Keratinocyte (primary cell): ENCODE results near the gene CCDC38. TPM values are rescaled to one million over a fixed set of nuclear protein-coding genes. Genes with fewer than 3 reads are reported as not detected.

ENCODE experiments used
- DNase-seq: peaks from one replicate; pipeline ENCODE4 v3.0.0-alpha.2; 2011; ENCODE audit warnings: low read depth, missing footprints, low spot score
- FAIRE-seq: peaks from 2 replicates; lab custom pipeline; 2011; peaks lifted over from hg19 to GRCh38; lab: Jason Lieb, UNC
- H2AFZ ChIP-seq: 2 replicates; pipeline ENCODE4 v1.6.0; 2012; ENCODE audit warnings: low read length, control low read depth, inconsistent platforms; ENCODE audit not compliant: control insufficient read depth
- H3K27ac ChIP-seq: 2 replicates; pipeline ENCODE4 v1.5.1; 2011; ENCODE audit warnings: low read length; ENCODE audit not compliant: control insufficient read depth, insufficient read depth
- H3K27me3 ChIP-seq: 3 replicates; pipeline ENCODE4 v1.6.0; 2011; ENCODE audit warnings: low read length; ENCODE audit not compliant: control insufficient read depth, insufficient read depth; ENCODE audit errors: extremely low read depth
- H3K36me3 ChIP-seq, 2 experiments: 2 replicates in 1 of 2; 3 replicates in 1 of 2; pipeline ENCODE4 v1.5.1; 2011; ENCODE audit warnings: low read length in 2 of 2, mild to moderate bottlenecking in 1 of 2; ENCODE audit not compliant: control insufficient read depth in 2 of 2, insufficient read depth in 2 of 2; ENCODE audit errors: extremely low read depth in 1 of 2
- H3K4me1 ChIP-seq: 3 replicates; pipeline ENCODE4 v1.5.1; 2011; ENCODE audit warnings: low read length; ENCODE audit not compliant: control insufficient read depth, insufficient read depth; ENCODE audit errors: extremely low read depth
- H3K4me2 ChIP-seq: 3 replicates; pipeline ENCODE4 v1.6.0; 2011; ENCODE audit warnings: low read depth, low read length; ENCODE audit not compliant: control insufficient read depth, insufficient read depth; ENCODE audit errors: extremely low read depth
- H3K4me3 ChIP-seq, 3 experiments: fragments of 200-600 bp in 1 of 3; sonication (generic) in 1 of 3; 2 replicates in 2 of 3; 3 replicates in 1 of 3; pipeline ENCODE4 v1.5.1; 2011 to 2016; ENCODE audit warnings: low read length in 3 of 3, mild to moderate bottlenecking in 3 of 3, control low read depth in 2 of 3, inconsistent platforms in 1 of 3, low read depth in 1 of 3, mixed read lengths in 1 of 3, mixed run types in 1 of 3, moderate library complexity in 1 of 3; ENCODE audit not compliant: control insufficient read depth in 2 of 3, insufficient read depth in 2 of 3; ENCODE audit errors: extremely low read depth in 1 of 3
- H3K79me2 ChIP-seq: 2 replicates; pipeline ENCODE4 v1.6.0; 2012; ENCODE audit warnings: low read length; ENCODE audit not compliant: control insufficient read depth, insufficient read depth
- H3K9ac ChIP-seq: 3 replicates; pipeline ENCODE4 v1.6.0; 2011; ENCODE audit warnings: low read length; ENCODE audit not compliant: control insufficient read depth, insufficient read depth; ENCODE audit errors: extremely low read depth
- H3K9me1 ChIP-seq: 3 replicates; pipeline ENCODE4 v1.6.0; 2011; ENCODE audit warnings: low read length; ENCODE audit not compliant: control insufficient read depth, insufficient read depth; ENCODE audit errors: extremely low read depth
- H3K9me3 ChIP-seq: 2 replicates; pipeline ENCODE4 v1.5.1; 2012; ENCODE audit warnings: low read depth, low read length; ENCODE audit not compliant: control insufficient read depth
- H4K20me1 ChIP-seq: 3 replicates; pipeline ENCODE4 v1.6.0; 2011; ENCODE audit warnings: low read length; ENCODE audit not compliant: control insufficient read depth, insufficient read depth; ENCODE audit errors: extremely low read depth
- EZH2 ChIP-seq: IDR thresholded peaks from one replicate; pipeline ENCODE4 v1.6.1; 2012; ENCODE audit warnings: inconsistent platforms, mild to moderate bottlenecking, low read length, moderate library complexity
- dilution Hi-C: fragments of 300-500 bp; cut with MboI; formaldehyde crosslinking; loops from one replicate; pipeline ENCODE4 v1.7.0; 2020; ENCODE audit warnings: low sequenced_read_pairs; ENCODE audit not compliant: extremely low pct_ligation_motif_present
- polyA plus RNA-seq, 5 experiments: library from polyadenylated mRNA; depleted of rRNA in 3 of 5; stranded (reverse) in 3 of 5; stranded (forward) in 1 of 5; unstranded in 1 of 5; fragments of >200 nt; gene quantifications; 1 replicate in 1 of 5; 2 replicates in 3 of 5; 3 replicates in 1 of 5; pipeline versions ENCODE4 v1.2.1 to v1.2.3, GENCODE V29; 2011 to 2012; ENCODE audit warnings: missing spikeins in 2 of 5, low read depth in 1 of 5, low replicate concordance in 1 of 5
- TF ChIP-seq, protein P1 (sequence below), 3 experiments: IDR thresholded peaks in 1 of 3; conservative IDR thresholded peaks in 1 of 3; optimal IDR thresholded peaks in 1 of 3; 2 replicates in 2 of 3; 3 replicates in 1 of 3; pipeline versions ENCODE3 to v1.5.1; 2011; ENCODE audit warnings: low read length in 3 of 3, mild to moderate bottlenecking in 3 of 3, moderate library complexity in 2 of 3, control low read depth in 1 of 3, inconsistent platforms in 1 of 3; ENCODE audit not compliant: insufficient read depth in 2 of 3; ENCODE audit errors: extremely low read depth in 1 of 3

Gene CCDC38
- polyA plus RNA-seq, 1 donor (not counting 4 experiments of a cell fraction or from before 2014, with no cell fraction given) = 0.04 TPM

DNA sequence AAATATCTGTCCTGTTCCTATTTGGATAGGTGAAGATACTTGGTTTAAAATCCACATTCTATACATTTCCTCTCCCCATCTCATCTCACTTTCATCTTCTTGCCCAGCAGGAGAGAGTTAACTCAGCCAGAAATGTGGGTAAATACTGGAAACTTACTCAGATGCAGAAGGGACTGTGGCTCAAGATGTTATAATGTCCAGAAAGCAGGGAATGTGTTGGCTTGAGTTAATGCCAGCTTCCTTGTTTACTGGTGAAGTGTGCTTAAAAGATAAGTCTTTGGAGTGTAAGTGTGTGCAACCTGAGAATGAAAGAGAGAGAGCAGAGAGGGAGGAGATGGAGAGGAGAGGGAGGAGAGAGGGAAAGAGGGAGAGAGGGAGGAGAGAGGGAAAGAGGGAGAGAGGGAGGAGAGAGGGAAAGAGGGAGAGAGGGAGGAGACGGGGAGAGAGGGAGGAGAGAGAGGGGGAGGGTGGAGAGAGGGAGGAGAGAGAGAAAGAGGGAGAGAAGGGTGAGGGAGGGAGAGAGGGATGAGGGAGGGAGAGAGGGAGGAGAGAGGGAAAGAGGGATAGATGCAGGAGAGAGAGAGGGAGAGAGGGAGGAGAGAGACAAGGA lies 105.7 kb downstream of the CCDC38 start:
- Histone ChIP-seq H3K27me3 (peaks cover 12% of the 10 kb centered on the region), H3K79me2 (no peaks in the 10 kb centered on the region), H3K9ac (no peak overlapping the region), H3K27ac (no peak overlapping the region), H2AFZ (peak overlapping the region; percentile 33), H3K4me1 (peaks cover 8% of the 10 kb centered on the region), H3K9me3 (no peaks in the 10 kb centered on the region), H3K4me3 (no peak overlapping the region), H3K9me1 (no peaks in the 10 kb centered on the region), H4K20me1 (no peaks in the 10 kb centered on the region), H3K4me2 (peak overlapping the region; percentile 11), H3K36me3 (no peaks in the 10 kb centered on the region)
- dilution Hi-C loops = no loop called here
- DNase-seq (no peak), FAIRE-seq (no peak)
- TF ChIP-seq EZH2 = no peak
- TF ChIP-seq, protein P1, sequence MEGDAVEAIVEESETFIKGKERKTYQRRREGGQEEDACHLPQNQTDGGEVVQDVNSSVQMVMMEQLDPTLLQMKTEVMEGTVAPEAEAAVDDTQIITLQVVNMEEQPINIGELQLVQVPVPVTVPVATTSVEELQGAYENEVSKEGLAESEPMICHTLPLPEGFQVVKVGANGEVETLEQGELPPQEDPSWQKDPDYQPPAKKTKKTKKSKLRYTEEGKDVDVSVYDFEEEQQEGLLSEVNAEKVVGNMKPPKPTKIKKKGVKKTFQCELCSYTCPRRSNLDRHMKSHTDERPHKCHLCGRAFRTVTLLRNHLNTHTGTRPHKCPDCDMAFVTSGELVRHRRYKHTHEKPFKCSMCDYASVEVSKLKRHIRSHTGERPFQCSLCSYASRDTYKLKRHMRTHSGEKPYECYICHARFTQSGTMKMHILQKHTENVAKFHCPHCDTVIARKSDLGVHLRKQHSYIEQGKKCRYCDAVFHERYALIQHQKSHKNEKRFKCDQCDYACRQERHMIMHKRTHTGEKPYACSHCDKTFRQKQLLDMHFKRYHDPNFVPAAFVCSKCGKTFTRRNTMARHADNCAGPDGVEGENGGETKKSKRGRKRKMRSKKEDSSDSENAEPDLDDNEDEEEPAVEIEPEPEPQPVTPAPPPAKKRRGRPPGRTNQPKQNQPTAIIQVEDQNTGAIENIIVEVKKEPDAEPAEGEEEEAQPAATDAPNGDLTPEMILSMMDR (optimal IDR thresholded peaks at IDR 0.05 in 1 of 3, IDR thresholded peaks at IDR 0.05 in 1 of 3, conservative IDR thresholded peaks at IDR 0.05 in 1 of 3; ENCODE audit: extremely low read depth in 1 of 3, insufficient read depth in 2 of 3, low read length in 3 of 3) = no peak

DNA sequence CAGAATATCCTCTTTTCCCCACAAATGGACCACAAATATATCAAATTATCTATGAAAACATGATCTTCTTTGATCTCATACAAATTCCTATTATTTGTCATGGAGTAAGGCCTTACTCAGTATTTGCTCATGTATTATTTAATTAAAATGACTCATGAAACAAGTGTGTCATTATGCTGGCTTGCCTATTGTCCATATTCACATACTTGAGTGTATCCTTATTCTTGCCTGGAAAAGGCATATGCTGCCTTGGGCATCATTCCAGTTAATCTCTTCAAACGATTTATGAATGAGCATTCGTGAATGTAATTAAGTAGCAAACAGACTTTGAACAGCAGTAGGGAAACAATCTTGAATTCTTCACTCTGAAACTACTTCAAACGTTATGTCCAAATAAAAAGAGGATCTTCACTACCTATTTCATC lies 106.2 kb downstream of the CCDC38 start:
- Histone ChIP-seq H3K36me3 (no peaks in the 10 kb centered on the region), H3K4me3 (no peak overlapping the region), H3K4me1 (peaks cover 8% of the 10 kb centered on the region), H3K79me2 (no peaks in the 10 kb centered on the region), H3K9ac (no peak overlapping the region), H3K27ac (no peak overlapping the region), H3K27me3 (peaks cover 12% of the 10 kb centered on the region), H3K9me1 (no peaks in the 10 kb centered on the region), H2AFZ (no peak overlapping the region), H3K4me2 (peak overlapping the region; percentile 11), H4K20me1 (no peaks in the 10 kb centered on the region), H3K9me3 (no peaks in the 10 kb centered on the region)
- FAIRE-seq = peak; percentile 93
- DNase-seq = peak; percentile 52
- TF ChIP-seq EZH2 = no peak
- TF ChIP-seq, protein P1 (optimal IDR thresholded peaks at IDR 0.05 in 1 of 3, IDR thresholded peaks at IDR 0.05 in 1 of 3, conservative IDR thresholded peaks at IDR 0.05 in 1 of 3; ENCODE audit: extremely low read depth in 1 of 3, insufficient read depth in 2 of 3, low read length in 3 of 3) = no peak
- dilution Hi-C loops = no loop called here
